Measurements from ENCODE around the gene RBM15B.

DNA sequence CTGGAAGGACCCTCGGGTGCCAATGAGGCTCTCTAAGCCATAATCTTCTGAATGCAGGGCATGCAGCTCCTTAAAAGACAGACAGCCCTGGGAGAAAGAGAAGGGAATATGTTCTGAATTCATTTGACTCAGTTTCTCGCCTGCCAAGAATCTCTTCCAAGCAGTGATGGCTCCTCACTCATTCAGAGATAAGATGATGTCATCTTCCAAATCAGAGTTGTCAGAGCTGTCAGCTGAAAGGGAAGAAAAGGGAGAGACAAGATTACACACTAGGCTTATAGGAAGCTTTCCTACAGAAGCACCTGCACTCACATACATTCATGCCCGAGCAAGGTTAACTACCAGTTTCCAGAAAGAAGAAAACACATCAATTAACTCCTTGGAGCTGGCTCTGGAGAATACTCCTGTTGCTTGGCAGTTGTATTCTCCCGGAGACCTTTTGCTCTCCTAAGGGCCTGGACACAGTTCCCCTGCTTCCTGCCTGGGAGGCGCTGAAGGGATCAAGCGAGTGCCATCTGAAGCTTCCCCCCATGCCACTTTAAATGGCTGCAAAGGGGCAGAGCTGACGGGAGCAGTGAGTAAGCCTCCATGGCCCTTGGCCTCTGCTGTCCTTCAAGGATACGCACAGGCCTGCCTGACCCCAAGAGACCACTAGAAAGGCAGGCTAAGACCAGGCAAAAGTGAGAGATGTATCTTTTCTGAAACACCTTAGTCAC is 7.7 kb downstream of the RBM15B start:
- TF ChIP-seq KLF13 (tag; IDR thresholded peaks at IDR 0.05; ENCODE audit: borderline replicate concordance, low read depth) (no peak), BRCA1 (IDR thresholded peaks at IDR 0.05) (no peak), BRCA1 (CRISPR knock-in tag; IDR thresholded peaks at IDR 0.05) (no peak), FOXM1 (IDR thresholded peaks at IDR 0.05; ENCODE audit: low read depth) (no peak), FOXM1 (CRISPR knock-in tag; IDR thresholded peaks at IDR 0.05; ENCODE audit: low read depth) (no peak), FOSL1 (tag; conservative IDR thresholded peaks at IDR 0.05) (no peak), GABPB1 (CRISPR knock-in tag; IDR thresholded peaks at IDR 0.05) (no peak)

Data from K562 (cell line).